GM10847 (cell line): ENCODE measurements around the gene SOX11.

Experiments
- POLR2A ChIP-seq: IDR thresholded peaks from 2 replicates; pipeline ENCODE4 v1.6.1; 2011; ENCODE audit not compliant: insufficient read length; ENCODE audit errors: extremely low read depth

Gene SOX11

GRCh38 chr2:5689750-5690149, 2.4 kb upstream of the SOX11 start:
- no peak for TF ChIP-seq POLR2A

GRCh38 chr2:5690286-5690685, 1.9 kb upstream of the SOX11 start:
- no peak for TF ChIP-seq POLR2A

- TF ChIP-seq POLR2A, result no peak
Observed at GRCh38 chr2:5690718-5691220, 1.4 kb upstream of the SOX11 start.

GRCh38 chr2:5691221-5691984, 781 bp upstream of the SOX11 start:
- TF ChIP-seq POLR2A, result no peak

GRCh38 chr2:5692561-5693286, 540 bp downstream of the SOX11 start:
- no peak for TF ChIP-seq POLR2A

- no peak for TF ChIP-seq POLR2A
Observed at GRCh38 chr2:5693287-5694201, 1.4 kb downstream of the SOX11 start.

GRCh38 chr2:5694306-5694705, 2.1 kb downstream of the SOX11 start:
- no peak for TF ChIP-seq POLR2A

- TF ChIP-seq POLR2A, result no peak
Observed at GRCh38 chr2:5695654-5696403, 3.6 kb downstream of the SOX11 start.

GRCh38 chr2:5696404-5696944, 4.3 kb downstream of the SOX11 start:
- no peak for TF ChIP-seq POLR2A

- TF ChIP-seq POLR2A, result no peak
Observed at GRCh38 chr2:5696945-5697521, 4.8 kb downstream of the SOX11 start.

- TF ChIP-seq POLR2A, result no peak
Observed at GRCh38 chr2:5697562-5697961, 5.4 kb downstream of the SOX11 start.

GRCh38 chr2:5698134-5698533, 6.0 kb downstream of the SOX11 start:
- TF ChIP-seq POLR2A, result no peak

GRCh38 chr2:5699963-5700362, 7.8 kb downstream of the SOX11 start:
- no peak for TF ChIP-seq POLR2A

- TF ChIP-seq POLR2A, result no peak
Observed at GRCh38 chr2:5700551-5700950, 8.4 kb downstream of the SOX11 start.

- no peak for TF ChIP-seq POLR2A
Observed at GRCh38 chr2:5701266-5701665, 9.1 kb downstream of the SOX11 start.

- no peak for TF ChIP-seq POLR2A
Observed at GRCh38 chr2:5703166-5703565, 11.0 kb downstream of the SOX11 start.
